Bone marrow (tissue), 2 donors: ENCODE measurements around the gene KCTD3.

Experiments used
- DNase-seq, 2 donors: peaks; one replicate each; lab custom pipeline; 2025; lab: John Stamatoyannopoulos, UW

KCTD3 gene

DNA sequence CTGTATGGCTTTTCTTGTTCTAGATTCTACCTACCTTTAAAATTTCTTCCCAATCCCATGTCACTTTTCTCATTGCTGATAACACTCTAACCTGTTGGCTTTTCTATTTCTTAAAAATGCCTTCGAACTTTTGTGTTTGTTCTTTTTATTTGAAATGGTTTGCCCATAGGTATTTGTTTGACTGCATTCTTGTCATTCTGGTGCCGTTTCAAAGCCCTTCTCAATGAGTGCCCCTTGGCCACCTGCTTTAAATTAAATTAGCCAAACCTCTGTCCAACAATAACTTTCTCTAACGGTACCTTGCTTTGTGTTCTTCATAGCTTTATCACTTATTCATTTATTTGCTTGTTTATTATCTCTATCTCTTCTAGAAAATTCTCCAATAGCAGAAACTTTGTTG, 38.9 kb downstream of the KCTD3 start:
- no peak for DNase-seq

DNA sequence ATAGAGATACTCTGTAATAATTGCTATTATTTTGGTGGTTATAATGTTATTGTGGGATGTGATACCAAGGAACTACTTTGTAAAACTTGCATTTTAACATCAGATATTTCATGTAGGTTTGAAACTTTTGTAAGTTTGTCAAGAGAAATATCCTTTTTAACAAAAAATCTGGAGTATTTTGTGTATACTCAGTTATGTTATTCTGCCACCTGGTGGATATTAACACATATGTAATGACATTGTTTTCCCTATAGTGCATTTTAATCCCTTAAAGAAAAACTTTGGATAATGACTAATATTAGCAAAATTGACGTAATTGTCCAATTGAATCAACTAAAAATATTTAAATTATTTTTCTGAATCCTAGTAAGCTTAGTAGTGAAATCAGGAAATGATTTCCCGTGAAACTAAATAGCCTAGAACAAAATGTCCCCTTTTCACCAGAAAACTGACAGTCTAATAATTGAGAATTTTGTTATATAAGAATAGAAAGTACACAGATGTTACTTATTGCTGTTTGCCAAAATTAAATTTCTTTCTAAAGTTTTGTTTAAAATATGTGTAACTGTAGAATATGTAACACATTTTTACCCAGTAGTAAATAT, 39.6 kb downstream of the KCTD3 start:
- DNase-seq = no peak

DNA sequence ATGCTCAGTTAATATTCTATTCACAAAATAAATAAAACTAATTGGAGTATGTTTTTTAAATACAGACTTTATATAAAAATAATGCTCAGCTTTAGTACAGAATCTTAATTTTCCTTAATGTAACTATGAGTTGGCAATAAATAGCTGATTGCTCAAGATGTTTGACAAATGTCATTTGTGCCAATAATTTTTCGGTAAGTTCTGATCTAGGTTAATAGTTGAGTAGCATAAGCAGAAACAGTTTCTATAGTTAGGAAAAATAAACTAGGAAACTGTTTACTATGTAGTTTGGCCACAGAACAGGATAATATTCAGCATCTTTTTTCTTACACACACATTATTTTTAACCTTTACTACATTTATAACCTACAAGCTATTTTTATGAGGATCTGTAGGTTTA, 40.3 kb downstream of the KCTD3 start:
- no peak for DNase-seq

DNA sequence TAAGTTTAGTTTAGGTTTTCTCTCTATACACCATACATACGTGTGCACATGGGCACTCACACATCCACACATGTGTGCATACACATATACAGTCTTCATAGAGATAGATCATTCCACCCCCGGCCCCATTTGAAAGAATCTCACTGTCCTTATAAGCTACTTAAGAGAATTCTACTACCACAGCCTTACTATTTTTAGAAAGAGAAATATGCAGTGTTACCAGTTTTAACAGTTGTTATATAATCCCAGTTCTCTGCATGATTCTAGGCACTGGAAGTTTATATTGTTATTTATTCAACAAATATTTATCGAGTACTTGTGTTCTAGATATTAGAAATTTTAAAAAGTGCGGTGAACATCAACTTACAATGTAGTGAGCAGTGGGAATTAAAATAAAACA, 41.5 kb downstream of the KCTD3 start:
- no peak for DNase-seq

DNA sequence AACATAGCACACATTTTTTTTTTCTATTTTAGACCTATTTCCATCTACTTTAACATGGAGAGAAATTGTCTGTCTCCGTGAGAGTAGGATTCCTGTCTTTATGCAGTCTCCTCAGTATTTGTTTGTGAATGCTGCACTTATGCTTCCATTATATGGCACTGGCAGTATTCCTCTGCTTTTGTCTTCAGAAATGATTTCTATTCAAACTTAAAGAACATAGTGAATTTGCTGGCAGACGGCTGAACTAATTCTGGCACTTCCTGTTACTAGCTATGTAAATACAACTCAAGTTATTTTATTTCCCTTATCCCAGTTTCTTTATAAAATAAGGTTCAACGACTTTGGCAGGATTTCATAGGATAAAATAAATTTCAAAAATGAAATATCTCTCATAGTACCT, 45.3 kb downstream of the KCTD3 start:
- no peak for DNase-seq

DNA sequence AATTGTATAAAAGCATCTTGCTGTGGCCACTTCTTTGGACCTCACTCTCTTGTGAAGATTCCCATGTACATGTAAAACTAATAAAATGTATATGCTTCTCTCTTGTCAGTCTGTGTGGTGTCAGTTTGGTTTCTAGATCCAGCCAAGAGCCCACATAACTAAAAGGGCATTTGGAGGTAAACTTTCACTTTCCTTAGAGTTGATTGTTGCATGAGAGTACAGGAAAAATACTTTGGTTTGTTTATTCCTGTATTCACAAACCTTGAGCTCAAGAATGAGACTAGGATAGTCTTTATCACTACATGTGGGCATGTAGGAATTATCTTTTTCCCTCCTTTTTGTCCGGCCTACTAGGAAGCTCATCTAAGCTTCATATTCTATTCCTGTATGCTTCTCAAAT, 50.9 kb downstream of the KCTD3 start:
- DNase-seq = no peak

DNA sequence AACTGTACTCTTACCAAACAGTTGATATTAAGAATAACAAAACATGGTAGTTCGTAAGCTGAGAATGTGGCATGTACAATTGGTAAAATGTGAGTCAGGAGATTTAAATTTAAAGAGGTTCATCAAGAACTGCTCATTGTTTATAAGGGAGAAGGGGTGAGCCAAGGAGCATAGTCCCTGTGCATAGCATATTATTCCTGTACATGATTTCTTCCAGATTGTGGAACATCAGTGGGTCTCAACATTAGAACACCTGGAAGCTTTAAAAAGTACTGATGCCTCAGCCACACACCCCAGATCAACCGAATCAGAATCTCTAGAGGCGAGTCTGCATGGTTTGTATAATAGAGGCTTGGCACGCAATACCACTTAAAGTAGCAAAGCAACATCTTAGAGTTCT, 56.1 kb downstream of the KCTD3 start:
- no peak for DNase-seq

DNA sequence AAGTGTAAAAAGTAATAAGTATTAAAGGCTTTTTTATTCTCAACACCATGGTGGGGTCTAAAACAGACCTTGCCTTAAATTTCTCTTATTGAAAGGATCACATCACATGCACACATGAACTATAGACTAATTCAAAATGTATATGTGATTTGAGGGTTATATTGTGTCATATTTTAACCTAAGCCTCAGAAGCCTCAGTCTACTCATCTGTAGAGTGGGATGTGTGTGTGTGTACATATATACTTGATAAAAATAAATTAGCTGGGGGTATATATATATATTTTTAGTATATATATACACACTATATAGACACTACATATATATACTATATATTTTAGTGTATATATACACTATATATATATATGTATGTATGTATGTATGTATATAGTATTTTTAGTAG, 58.8 kb downstream of the KCTD3 start:
- DNase-seq = no peak

DNA sequence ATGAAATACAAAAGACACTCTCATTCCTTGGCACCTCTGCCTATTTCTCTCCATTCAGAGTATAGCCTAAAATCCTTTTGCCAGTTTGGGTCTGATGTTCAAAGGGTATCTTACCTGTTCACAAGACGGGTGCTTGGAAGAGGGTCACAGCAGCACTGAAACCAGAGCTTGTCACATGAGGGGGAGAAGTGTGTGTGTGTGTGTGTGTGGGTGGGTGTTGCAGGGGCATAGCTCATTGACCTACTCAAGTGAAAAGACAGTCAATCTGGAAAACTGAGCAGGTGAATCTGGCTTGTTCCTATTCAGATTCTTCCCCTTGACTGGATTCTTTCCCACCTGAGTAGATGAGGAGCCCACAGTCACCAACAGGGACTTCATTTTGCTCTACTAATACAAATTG, 63.9 kb downstream of the KCTD3 start:
- no peak for DNase-seq

DNA sequence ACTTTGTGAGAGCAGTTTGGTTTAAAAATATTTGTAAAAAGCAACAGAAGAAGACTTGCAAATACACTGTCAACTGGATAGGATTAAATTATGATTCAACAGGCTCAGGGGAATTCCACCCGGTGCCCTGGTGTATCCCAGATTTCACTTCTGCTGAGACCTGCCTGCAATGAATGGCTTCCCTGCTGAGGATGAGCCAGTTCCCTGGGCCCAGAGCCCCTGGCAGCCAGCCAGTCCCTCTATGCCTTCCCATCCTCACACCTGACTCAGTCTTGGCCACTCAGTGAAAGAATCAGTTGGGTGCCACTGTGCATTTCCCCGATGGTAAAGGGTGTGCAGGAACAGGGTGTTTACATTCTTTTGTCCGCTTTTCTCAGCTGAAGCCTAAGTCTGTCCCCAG, 64.4 kb downstream of the KCTD3 start:
- no peak for DNase-seq

DNA sequence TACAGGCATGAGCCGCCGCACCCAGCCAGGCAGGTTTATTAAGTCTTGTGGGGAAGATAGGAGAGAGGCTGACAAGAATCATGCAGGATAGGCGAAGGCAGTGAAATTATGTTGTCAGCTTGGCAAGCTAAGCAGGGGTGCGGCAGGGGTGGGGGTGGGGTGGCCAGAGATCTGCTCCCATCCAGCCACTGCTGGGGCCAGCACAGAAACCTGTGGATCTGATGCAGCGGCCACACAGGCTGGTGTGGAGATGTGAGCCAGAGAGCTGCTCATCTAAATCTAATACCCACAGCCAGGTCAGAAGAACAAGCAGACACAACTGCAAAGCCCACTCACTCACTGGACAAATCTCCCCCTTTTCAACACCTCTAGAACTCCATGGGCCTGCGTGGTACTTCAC, 68.7 kb downstream of the KCTD3 start:
- no peak for DNase-seq

DNA sequence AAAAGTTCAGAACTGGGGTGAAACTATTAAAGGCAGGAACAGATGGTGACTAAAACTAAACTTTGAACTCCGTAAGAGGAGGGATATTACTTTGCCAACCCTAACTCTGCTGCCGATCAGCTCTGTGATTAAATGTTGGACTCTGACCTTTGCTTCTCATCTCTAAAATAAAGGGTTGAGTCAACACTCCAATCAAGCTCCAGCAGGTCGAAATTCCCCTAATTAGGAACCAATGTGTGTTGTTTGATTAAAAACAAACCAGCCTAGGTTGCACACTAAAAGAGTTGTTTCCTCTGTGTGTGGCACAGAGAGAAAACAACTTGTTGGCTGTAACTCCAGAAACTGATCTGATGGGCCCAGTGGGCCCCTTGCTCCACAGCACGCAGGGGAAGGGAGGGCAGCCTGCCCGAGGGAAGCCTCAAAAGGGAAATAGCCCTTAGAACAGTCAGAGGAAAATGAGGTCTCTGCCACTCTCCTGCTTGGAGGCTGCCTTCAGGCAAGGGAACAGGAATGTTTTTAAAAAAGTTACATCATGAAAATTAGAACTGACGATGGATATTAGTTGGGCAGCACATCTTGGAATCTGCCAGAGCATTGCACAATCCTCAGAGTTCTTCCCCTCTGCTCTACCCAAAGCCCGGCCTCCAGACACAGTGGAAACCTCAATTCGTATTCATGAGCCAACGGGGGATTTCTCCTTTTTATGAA, 69.3 kb downstream of the KCTD3 start:
- DNase-seq = no peak

DNA sequence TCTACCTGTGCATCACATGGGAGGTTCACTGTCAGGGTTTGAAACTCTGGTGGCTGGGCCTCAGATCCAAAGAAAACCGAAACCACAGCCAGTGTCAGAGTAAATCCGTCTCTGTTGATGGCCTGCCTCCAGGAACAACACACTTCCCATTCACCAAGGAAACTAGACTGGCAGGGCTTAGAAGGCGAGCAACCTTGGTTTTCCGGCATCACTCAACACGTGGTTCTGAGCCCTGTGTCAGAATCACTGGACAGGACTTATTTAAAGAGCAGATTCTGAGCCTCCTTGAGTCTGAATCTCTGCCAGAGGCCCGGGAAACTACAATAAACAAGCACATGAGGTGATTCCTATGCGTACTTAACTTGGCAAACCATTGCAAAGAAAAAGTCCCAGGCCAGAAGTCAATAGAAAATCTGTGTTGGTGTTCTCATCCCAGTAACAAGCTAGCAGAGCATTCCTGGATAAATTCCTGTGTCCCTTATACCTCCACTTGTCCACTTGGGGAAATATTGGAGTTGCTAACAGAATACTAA, 70.0 kb downstream of the KCTD3 start:
- DNase-seq = no peak

DNA sequence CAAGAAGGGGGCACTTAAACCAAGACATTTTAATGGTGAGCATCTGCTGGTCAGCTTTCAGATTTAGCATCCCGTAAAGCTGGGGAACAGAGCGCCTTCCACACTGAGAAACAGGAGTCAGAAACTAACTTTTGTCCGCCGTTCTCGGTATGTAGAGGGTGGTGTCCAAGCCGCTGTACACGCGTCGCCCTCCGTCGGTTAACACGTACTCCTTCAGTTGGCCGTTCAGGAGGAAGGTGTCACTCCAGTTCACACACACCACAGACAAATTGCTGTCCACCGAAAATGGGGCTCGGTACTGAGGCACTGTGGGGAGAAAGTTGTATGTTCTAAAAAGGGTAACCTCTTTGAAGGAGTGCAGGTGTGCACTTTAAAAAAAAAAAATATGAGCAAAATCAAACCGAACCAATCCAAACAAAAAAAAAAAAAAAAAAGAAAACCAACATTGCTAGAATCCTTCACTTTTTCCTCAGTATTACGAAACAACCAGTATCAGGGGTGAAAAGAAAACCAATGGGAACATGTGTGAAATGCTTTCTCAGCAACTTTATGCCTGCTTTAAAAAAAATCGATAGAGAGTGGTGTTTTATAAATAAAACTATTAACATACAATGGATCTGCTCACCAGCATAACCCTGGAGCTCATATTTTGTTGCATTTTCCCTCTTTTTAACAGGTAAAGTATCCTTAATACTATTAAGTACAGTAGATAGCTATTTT, 73.5 kb downstream of the KCTD3 start:
- no peak for DNase-seq

DNA sequence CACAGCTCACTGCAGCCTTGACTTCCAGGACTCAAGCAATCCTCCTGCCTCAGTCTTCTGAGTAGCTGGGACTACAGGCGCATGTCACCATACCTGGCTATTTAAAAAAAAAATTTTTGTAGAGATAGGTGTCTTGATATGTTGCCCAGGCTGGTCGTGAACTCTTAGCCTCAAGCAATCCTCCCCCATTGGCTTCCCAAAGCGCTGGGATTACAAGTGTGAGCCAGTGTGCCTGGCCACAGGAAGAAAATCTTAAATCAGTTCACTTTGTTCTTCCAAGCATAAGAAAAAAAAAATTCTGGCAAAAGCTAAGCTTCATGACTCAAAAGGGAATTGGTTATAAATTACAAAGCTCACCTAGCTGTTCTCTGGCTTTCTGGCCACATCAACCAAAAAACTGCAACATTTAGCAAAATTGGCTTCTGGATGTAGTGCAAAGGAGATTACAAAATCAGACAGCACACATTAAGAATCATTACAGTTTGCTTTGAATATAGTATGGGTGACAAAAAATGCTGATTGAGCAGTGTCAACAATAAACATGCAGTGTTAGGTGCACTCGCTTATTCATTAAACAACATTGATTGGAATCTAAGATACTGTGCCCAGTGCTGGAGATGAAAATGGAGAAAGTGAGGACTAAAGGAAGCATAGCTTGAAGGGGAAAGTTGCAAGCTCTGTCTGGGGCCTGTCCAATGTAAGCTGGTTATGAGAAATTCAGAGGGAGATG, 76.7 kb downstream of the KCTD3 start:
- no peak for DNase-seq

DNA sequence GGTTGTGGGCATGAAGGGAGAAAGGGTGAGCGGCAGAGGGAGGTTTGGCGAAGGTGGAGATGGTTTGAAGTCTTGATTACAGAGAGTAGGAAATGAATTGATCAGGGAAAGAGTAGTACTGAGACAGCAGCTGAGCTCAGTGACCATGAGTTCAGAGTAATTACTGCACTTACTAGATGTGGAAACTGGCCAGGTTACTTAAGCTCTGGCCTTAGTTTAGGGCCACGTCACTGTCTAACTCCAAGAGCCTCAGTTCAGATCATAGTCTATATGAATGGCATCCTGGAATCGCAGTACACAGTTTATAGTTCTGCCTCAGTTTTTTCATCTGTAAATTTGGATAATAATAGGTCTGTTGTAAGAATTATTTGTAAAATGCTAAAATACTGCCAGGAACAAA, 78.1 kb downstream of the KCTD3 start:
- no peak for DNase-seq

DNA sequence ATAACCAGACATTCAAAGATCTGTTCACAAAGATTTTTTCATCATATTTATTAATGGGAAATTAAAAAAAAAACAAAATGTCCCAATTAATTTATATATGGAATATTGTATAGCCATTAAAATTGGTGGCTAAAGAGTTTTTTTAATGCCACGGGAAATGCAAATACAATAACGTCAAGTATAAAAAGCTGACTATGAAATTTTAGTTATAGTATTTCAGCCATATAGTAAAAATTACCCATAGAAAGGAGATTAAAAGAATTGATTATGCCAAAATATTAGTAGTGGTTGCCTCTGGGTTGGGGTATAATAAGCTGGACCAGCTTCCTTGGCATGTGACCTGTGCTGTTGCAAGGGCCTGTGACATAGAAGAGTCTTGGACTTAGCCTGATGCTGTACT, 78.8 kb downstream of the KCTD3 start:
- no peak for DNase-seq

DNA sequence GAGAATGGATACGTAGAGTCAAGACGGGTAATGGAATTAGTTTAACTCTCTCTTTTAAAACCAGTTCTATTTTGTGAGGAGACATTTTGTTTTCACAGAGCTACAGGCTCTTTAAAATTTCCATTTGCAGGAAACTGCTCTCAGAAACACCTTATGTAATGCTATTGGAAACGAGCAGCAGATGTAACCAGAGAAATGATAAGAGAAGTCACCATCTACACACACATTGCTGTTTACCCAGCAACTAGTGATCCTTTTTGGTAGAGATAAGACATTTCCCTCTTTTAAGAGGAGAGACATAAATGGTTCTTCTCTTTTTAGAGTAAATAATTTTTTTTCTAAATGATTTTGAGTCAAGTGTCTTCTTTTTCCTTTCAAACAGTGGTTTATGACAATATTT, 80.6 kb downstream of the KCTD3 start:
- no peak for DNase-seq

DNA sequence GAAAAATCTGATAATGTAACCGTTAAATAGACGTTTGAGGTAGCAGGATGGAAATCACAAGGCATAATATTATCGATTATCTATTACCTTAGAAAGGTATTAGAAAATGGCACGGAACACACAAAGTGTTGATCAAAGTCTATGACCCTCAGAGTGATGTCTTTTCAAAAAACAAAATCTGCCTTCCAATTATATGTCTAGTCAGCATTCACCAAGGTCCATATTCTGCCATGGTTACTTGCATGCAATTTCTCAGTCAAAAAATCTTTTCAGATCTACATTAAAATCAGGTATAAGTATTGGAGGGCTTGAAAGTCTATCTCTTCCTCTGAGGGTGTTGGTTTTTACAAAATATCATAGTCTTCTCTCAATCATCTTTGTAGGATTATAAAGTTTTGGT, 81.9 kb downstream of the KCTD3 start:
- DNase-seq = no peak

DNA sequence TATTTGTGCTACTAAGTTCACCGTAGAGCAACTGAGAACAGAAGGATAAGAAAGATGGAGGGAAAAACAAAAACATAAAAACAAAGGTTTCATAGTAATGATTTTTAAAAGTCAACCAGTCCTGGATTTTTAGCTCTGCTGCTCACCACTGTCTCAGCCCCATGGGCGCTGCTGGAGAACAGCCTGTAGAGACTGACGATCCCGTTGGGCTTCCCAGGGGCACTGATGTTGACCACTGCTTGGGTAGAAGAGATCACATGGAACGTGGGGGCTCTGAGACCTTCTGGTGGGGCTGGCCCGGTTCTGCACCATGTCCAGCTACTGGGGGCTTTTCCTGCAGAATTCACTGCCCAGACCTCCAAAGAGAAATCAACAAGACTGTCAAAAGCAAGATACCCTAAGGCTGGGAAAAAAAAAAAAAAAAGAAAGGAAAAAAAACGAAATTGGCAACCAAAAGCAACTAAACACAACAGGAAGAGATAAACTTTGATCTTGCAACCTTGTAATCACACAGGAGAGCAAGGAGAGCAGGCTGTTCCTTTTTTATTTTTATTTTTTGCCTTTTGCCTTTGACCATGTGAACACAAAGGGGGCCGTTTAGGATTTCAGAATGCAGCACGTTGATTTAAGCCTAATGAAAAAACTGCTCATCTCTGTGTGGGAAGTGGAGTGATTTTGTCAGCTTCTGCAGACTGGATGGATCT, 83.5 kb downstream of the KCTD3 start:
- DNase-seq = no peak

DNA sequence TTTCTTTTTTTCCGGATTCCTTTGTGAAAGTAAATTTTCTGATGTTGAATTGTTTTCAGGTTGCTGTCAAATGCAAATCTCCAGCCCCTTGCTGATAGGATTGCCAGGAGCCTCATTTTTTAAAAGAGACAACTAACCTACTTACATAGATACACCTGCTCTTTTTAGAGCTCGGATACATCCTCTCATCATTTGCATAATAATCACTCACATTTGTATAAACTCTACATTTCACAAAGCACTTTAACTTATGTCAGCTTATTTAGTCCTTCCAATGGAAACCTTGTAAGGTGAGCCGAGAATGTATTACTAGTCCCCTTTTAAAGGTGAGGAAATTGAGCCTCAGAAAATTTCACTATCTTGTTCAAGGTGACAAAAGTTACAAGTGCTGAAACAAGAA, 84.8 kb downstream of the KCTD3 start:
- DNase-seq = no peak

DNA sequence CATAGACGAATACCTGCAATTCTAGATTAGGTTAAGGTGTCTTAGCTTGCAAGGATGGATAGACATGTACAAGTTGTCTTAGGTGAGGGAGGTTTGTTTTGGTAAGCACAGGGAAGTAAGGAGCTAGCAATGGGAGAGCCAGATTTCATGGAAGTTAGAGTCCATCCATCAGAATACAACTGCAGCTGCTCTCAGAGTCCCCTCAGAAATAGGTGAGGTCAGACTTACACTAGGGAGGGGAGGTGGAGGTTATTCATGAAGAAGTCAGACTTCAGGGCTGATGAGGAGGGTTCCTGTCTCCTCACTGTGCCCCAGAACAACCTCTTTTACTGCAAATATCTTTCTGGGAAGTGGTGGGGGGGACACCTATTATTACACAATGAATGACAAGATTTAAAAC, 85.3 kb downstream of the KCTD3 start:
- no peak for DNase-seq
